CD14-positive monocyte (primary cell): ENCODE results near the gene S100A13. TPM values are rescaled to one million over a fixed set of nuclear protein-coding genes. Genes with fewer than 3 reads are reported as not detected.

Source experiments
- DNase-seq, 3 donors: peaks; one replicate each; pipeline ENCODE4 v3.0.0-alpha.2; 2011 to 2022
- H2AFZ ChIP-seq: 2 replicates; pipeline ENCODE4 v1.6.0; 2012; ENCODE audit warnings: mild to moderate bottlenecking, low read depth, low read length, inconsistent platforms; ENCODE audit not compliant: insufficient read depth, poor library complexity, severe bottlenecking
- H3K27ac ChIP-seq, 2 donors: 1 replicate in 1 of 2; 2 replicates in 1 of 2; pipeline ENCODE4 v1.5.1; 2012 to 2013; ENCODE audit warnings: low read length in 2 of 2, control low read depth in 1 of 2, inconsistent platforms in 1 of 2, low read depth in 1 of 2, mild to moderate bottlenecking in 1 of 2
- H3K27me3 ChIP-seq, 2 donors: one replicate each; pipeline versions ENCODE4 v1.6.0 to v1.6.1; 2011 to 2013; ENCODE audit warnings: low read length in 2 of 2; ENCODE audit not compliant: control insufficient read depth in 2 of 2, insufficient read depth in 2 of 2
- H3K36me3 ChIP-seq, 2 donors: replicated peaks in 1 of 2; 1 replicate in 1 of 2; 2 replicates in 1 of 2; pipeline versions ENCODE4 v1.5.1 to v1.6.1; 2012 to 2013; ENCODE audit warnings: low read length in 2 of 2, control low read depth in 1 of 2, inconsistent platforms in 1 of 2, mild to moderate bottlenecking in 1 of 2; ENCODE audit not compliant: insufficient read depth in 2 of 2, control insufficient read depth in 1 of 2
- H3K4me1 ChIP-seq, 2 donors: 1 replicate in 1 of 2; 2 replicates in 1 of 2; pipeline versions ENCODE4 v1.5.1 to v1.6.1; 2012 to 2013; ENCODE audit warnings: low read length in 2 of 2, control low read depth in 1 of 2, inconsistent platforms in 1 of 2, mild to moderate bottlenecking in 1 of 2, moderate library complexity in 1 of 2; ENCODE audit not compliant: insufficient read depth in 2 of 2, control insufficient read depth in 1 of 2
- H3K4me2 ChIP-seq: replicated peaks from 2 replicates; pipeline ENCODE3; 2012; ENCODE audit warnings: low read length, moderate library complexity, mild to moderate bottlenecking; ENCODE audit not compliant: poor library complexity, severe bottlenecking; ENCODE audit errors: extremely low read depth
- H3K4me3 ChIP-seq, 3 experiments: fragments of 200-600 bp in 1 of 3; sonication (generic) in 1 of 3; replicated peaks in 1 of 3; 1 replicate in 2 of 3; 2 replicates in 1 of 3; pipeline ENCODE4 v1.5.1; 2011 to 2013; ENCODE audit warnings: low read length in 3 of 3, mild to moderate bottlenecking in 3 of 3, control low read depth in 2 of 3, low read depth in 2 of 3, inconsistent platforms in 1 of 3, moderate library complexity in 1 of 3
- H3K79me2 ChIP-seq: 2 replicates; pipeline ENCODE4 v1.6.0; 2012; ENCODE audit warnings: mild to moderate bottlenecking, control low read depth, inconsistent platforms, low read length, moderate library complexity; ENCODE audit not compliant: insufficient read depth
- H3K9ac ChIP-seq: 2 replicates; pipeline ENCODE4 v1.6.0; 2017; ENCODE audit warnings: low read length, mild to moderate bottlenecking; ENCODE audit not compliant: insufficient read depth, poor library complexity, severe bottlenecking
- H3K9me3 ChIP-seq, 2 donors: replicated peaks in 1 of 2; 1 replicate in 1 of 2; 2 replicates in 1 of 2; pipeline versions ENCODE4 v1.5.1 to v1.6.1; 2012 to 2013; ENCODE audit warnings: low read length in 2 of 2, control low read depth in 1 of 2; ENCODE audit not compliant: control insufficient read depth in 1 of 2, insufficient read depth in 1 of 2
- H4K20me1 ChIP-seq: 2 replicates; pipeline ENCODE4 v1.6.0; 2012; ENCODE audit warnings: mild to moderate bottlenecking, low read length, control low read depth, moderate library complexity; ENCODE audit not compliant: insufficient read depth
- H3K27ac Mint-ChIP-seq, 7 donors: one replicate each; pipeline ENCODE4 v1.8.0; 2020; ENCODE audit warnings: mild to moderate bottlenecking in 7 of 7, mixed read lengths in 7 of 7, moderate library complexity in 6 of 7, inconsistent platforms in 2 of 7
- H3K27me3 Mint-ChIP-seq, 3 donors: one replicate each; pipeline ENCODE4 v1.8.0; 2021 to 2022; ENCODE audit warnings: low read depth in 3 of 3, mild to moderate bottlenecking in 3 of 3, mixed read lengths in 3 of 3, moderate library complexity in 3 of 3, inconsistent platforms in 1 of 3
- H3K36me3 Mint-ChIP-seq, 2 donors: one replicate each; pipeline ENCODE4 v1.8.0; 2020; ENCODE audit warnings: mixed read lengths in 2 of 2, inconsistent platforms in 1 of 2, mild to moderate bottlenecking in 1 of 2
- H3K4me1 Mint-ChIP-seq: one replicate; pipeline ENCODE4 v1.8.0; 2020; ENCODE audit warnings: mild to moderate bottlenecking, mixed read lengths
- H3K4me3 Mint-ChIP-seq, 2 donors: one replicate each; pipeline ENCODE4 v1.8.0; 2020; ENCODE audit warnings: mild to moderate bottlenecking in 2 of 2, mixed read lengths in 2 of 2, moderate library complexity in 1 of 2
- H3K9me3 Mint-ChIP-seq, 7 donors: one replicate each; pipeline ENCODE4 v1.8.0; 2020 to 2022; ENCODE audit warnings: mixed read lengths in 7 of 7, mild to moderate bottlenecking in 6 of 7, moderate library complexity in 6 of 7, inconsistent platforms in 2 of 7
- WGBS: methylation state at CpG from one replicate; pipeline ENCODE4 v1.1.5; 2013; ENCODE audit warnings: missing lambda C conversion rate; ENCODE audit not compliant: insufficient coverage; 5-methylcytosine and 5-hydroxymethylcytosine counted together
- intact Hi-C, 2 donors: fragments of 100-400 bp; cut with micrococcal nuclease; formaldehyde crosslinking; loops; one replicate each; pipeline versions ENCODE4 v1.15.0 to v1.15.1; 2023
- polyA plus RNA-seq, 3 donors: library from polyadenylated mRNA; depleted of rRNA in 1 of 3; unstranded in 2 of 3; stranded (reverse) in 1 of 3; fragments of 300-500 nt in 2 of 3; fragments of >200 nt in 1 of 3; fragmentation: Illumina TruSeq in 2 of 3; gene quantifications; 1 replicate in 2 of 3; 2 replicates in 1 of 3; pipeline ENCODE4 v1.2.3, GENCODE V29; 2012 to 2021
- TF ChIP-seq, protein P1 (sequence below): fragments of 200-600 bp; IDR thresholded peaks from one replicate; pipeline ENCODE4 v1.8.0; 2022; ENCODE audit warnings: antibody characterized with exemption, mild to moderate bottlenecking

S100A13 gene
- polyA plus RNA-seq, 3 donors, result 2.5 to 13.9 (median 2.6) TPM

DNA sequence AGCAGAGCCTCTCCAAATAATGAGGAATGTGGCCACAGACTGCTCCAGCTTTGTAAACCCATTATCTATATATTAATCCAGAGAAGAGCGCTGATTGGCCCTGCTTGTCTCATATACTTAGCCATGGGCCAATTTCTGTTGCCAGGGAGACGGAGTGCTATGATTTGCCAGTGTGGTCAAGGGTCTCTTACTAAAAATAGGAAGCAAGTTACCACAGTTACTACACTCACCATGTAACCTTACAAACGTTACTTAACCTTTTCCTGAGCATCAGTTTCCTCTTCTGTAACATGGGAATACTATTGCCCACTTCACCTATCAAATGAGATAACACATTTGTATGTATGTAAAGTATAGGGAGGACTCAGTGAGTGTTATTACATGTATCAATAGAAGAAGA is 54.0 kb downstream of the S100A13 start:
- Mint-ChIP-seq H3K9me3 (peaks cover 0 to 3% (median 0%) of the 10 kb centered on the region in 7 donors), H3K27ac (peak overlapping the region; percentile 76 to 92 (median 87)), H3K27me3 (peaks cover 0 to 13% (median 3%) of the 10 kb centered on the region in 3 donors), H3K4me1 (peaks cover 43% of the 10 kb centered on the region), H3K4me3 (no peak overlapping the region), H3K36me3 (no peaks in the 10 kb centered on the region)
- H3K9ac ChIP-seq, result no peak overlapping the region
- H3K9me3 ChIP-seq, result no peaks in the 10 kb centered on the region
- peak overlapping the region; percentile 33 for H3K4me2 ChIP-seq
- DNase-seq, result peak in 2 of 3 donors; percentile 71 to 73
- H4K20me1 ChIP-seq, result no peaks in the 10 kb centered on the region
- H2AFZ ChIP-seq, result no peak overlapping the region
- peak overlapping the region in 1 of 3 experiments; percentile 6 for H3K4me3 ChIP-seq
- intact Hi-C loops, result loop anchor here (10.0 kb wide), 2 partner anchors 51 to 209 kb away; partner anchors contain the start of genes S100A1 (in 1 of the 2) and S100A13 (in 1 of the 2)
- H3K27ac ChIP-seq, result peak overlapping the region in 1 of 2 donors; percentile 66
- H3K36me3 ChIP-seq, result no peaks in the 10 kb centered on the region
- no peaks in the 10 kb centered on the region for H3K27me3 ChIP-seq
- TF ChIP-seq, protein P1, sequence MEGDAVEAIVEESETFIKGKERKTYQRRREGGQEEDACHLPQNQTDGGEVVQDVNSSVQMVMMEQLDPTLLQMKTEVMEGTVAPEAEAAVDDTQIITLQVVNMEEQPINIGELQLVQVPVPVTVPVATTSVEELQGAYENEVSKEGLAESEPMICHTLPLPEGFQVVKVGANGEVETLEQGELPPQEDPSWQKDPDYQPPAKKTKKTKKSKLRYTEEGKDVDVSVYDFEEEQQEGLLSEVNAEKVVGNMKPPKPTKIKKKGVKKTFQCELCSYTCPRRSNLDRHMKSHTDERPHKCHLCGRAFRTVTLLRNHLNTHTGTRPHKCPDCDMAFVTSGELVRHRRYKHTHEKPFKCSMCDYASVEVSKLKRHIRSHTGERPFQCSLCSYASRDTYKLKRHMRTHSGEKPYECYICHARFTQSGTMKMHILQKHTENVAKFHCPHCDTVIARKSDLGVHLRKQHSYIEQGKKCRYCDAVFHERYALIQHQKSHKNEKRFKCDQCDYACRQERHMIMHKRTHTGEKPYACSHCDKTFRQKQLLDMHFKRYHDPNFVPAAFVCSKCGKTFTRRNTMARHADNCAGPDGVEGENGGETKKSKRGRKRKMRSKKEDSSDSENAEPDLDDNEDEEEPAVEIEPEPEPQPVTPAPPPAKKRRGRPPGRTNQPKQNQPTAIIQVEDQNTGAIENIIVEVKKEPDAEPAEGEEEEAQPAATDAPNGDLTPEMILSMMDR, result no peak
- H3K79me2 ChIP-seq, result no peaks in the 10 kb centered on the region
- no CpG with 5 or more reads among the region's 3 CpGs for WGBS
- peaks cover 37 to 41% of the 10 kb centered on the region in 2 donors for H3K4me1 ChIP-seq

DNA sequence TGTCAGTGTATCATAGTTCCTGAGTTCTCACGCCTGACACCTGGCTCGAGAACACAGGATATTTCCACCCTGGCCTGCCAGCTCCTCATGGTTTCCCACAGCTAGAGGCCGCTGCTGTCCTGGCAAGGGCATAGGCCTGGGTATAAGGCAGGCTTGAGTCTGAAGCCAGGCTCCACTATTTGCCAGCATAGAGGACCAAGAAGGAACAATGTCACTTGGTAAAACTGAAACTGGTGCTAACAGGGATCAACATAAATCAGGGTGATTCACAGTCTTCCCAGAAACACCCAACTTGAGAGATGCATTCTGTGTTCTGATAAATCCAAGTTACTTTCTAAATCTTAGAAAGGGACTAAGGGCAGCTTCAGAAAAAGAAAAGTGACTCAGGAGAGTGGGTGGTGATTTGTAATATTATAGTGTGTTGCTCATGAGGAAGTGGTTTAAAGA is 54.7 kb downstream of the S100A13 start:
- Histone ChIP-seq H3K4me3 (peak overlapping the region in 1 of 3 experiments; percentile 19), H2AFZ (no peak overlapping the region), H4K20me1 (no peaks in the 10 kb centered on the region), H3K9me3 (no peaks in the 10 kb centered on the region), H3K27ac (peak overlapping the region; percentile 59 to 66), H3K79me2 (peaks cover 6% of the 10 kb centered on the region), H3K27me3 (no peaks in the 10 kb centered on the region), H3K4me2 (peak overlapping the region; percentile 33), H3K4me1 (peaks cover 44 to 47% of the 10 kb centered on the region in 2 donors), H3K9ac (no peak overlapping the region), H3K36me3 (no peaks in the 10 kb centered on the region)
- Mint-ChIP-seq H3K27me3 (peaks cover 0 to 10% (median 2%) of the 10 kb centered on the region in 3 donors), H3K4me3 (no peak overlapping the region), H3K36me3 (peaks cover 0 to 4% of the 10 kb centered on the region in 2 donors), H3K27ac (peak overlapping the region; percentile 76 to 92 (median 87)), H3K4me1 (peaks cover 49% of the 10 kb centered on the region), H3K9me3 (peaks cover 0 to 3% (median 0%) of the 10 kb centered on the region in 7 donors)
- WGBS, result 0% methylated on average over 1 of the region's 3 CpGs
- peak; percentile 55 to 74 (median 67) for DNase-seq
- intact Hi-C loops, result loop anchor here (10.0 kb wide), 2 partner anchors 52 to 208 kb away; partner anchors contain the start of genes S100A1 (in 1 of the 2) and S100A13 (in 1 of the 2)
- TF ChIP-seq, protein P1, result peak; percentile 78
